GM21529 (cell line): ENCODE data around the gene PRKACG.
"Not testable (repeated sequence)": the region's sequence is repeated elsewhere in the genome, so short reads cannot be mapped to it uniquely, and the experiment has no call there.

Experiments used
- ATAC-seq: cut with Tn5 transposase; IDR thresholded peaks from one replicate; pipeline ENCODE4 v1.9.1; 2021; ENCODE audit not compliant: unreplicated experiment

The PRKACG gene

GRCh38 chr9:69027355-69028097 is 13.6 kb upstream of the PRKACG start:
- ATAC-seq, result peak; percentile 83

GRCh38 chr9:69023650-69024049 is 9.7 kb upstream of the PRKACG start:
- ATAC-seq, result no peak

DNA sequence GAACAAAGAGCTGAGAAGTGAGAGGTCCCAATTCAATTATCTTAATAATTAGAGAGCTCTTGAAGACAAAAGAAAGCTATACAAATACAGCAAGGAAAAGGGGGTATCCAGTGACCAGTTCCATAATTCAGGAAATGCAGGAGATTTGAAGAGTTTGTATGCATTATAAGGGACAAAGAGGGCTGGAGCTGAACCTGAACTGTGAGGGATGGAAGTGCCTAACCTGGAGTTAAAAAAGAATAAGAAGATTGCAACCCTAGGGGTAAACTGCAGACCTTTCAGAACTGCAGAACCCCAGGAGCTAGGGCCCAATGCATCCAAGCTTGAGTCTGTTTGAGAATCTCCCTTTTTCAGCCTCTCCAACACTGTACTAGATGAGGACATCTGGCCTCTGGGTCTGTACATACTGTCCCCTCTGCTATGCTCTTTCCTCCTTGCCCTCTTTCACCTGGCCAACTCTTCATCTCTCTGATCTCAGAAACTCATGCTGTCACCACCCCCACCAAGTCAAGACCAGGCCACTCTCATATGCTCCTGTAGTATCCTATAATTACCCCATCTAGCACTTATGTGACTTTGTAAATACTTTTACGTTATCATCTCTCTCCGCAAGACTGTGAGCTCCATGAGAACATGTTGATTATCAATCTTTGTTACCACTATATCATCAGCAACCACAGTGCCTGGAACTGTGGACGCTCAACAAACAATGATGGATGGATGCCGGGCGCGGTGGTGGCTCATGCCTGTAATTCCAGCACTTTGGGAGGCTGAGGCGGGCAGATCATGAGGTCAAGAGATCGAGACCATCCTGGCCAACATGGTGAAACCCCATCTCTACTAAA is 6.6 kb upstream of the PRKACG start:
- ATAC-seq, result no peak

GRCh38 chr9:69019808-69020207 is 5.9 kb upstream of the PRKACG start:
- ATAC-seq, result no peak

GRCh38 chr9:69018737-69019136 is 4.8 kb upstream of the PRKACG start:
- ATAC-seq, result no peak

DNA sequence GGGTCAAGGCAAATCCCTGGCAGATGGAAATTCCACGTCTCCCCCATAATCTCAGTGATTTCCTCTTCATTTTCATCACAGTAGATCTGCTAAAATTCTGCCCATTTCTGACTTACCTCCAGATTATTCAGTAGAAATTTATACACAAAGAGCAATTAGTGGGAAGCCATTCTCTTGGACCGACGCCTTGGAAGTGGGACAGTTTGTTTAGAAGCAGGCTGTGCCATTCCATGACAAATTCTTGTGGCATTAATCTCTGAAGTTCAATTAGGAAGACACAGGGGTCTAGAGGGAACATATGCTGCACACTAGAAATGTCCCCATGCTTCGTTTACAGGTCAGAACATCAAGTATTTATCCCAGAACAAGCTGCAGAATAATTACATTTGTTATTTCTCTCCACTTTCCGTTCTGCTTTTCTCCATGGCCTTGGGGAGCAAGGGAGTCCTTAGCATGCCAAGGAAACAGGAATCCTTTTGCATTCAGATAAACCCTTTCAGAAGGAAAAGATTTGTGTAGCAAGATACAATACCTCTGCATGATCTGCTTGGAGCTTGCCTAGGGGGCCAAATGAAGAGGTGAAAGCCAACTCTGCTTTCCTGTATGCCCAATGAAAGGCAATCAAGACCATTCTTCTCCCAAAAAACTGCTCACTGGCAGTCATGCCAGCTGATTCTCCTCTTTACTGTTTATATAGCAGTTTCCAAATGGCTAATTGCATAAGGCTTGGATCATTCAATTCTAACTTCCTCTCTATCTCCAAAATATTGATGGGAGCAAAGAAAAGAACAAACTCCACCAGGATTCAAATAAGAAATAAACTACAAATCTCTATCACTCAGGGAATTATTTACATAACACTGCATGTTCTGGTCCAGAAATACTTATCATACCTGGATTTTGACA is 2.5 kb upstream of the PRKACG start:
- ATAC-seq, result no peak

DNA sequence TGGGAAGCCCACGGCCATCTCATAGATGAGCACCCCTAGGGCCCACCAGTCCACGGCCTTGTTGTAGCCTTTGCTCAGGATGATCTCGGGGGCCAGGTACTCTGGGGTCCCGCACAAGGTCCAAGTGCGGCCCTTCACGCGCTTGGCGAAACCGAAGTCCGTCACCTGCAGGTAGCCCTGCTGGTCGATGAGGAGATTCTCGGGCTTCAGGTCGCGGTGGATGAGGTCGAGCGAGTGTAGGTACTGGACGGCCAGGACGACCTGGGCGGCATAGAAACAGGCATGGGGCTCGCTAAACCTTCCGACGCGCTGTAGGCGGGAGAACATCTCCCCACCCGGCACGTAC is 558 bp downstream of the PRKACG start:
- no peak for ATAC-seq

DNA sequence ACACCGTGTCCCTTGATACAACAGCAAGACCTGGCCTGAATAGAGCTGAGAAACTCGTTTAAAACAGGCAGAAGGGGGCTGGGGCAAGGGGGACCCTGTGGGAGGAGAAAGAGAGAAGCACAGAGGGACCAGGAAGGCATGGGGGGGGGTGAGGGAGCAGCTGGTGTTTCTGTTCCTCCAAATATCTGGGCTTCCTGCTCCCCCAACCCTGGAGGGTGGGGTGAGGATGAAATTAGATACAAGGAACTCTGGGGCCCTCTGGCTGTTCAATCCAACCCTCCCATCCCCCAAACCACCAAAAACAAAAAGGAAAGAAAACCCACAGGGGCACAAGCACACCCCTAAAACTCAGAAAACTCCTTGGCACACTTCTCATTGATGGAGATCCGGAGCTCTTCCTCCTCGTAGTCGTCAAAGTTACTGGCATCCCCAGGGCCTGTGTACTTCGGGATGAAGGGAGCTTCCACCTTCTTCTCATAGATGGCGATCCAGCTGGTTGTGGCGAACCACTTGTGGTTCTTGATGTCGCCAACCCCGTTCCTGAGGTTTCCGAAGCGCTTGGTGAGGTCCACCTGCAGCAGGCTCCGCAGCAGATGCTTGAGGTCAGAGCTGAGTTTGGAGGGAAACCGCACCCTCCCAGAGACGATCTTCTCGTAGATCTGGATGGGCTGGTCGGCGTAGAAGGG is 1.1 kb downstream of the PRKACG start:
- no peak for ATAC-seq

DNA sequence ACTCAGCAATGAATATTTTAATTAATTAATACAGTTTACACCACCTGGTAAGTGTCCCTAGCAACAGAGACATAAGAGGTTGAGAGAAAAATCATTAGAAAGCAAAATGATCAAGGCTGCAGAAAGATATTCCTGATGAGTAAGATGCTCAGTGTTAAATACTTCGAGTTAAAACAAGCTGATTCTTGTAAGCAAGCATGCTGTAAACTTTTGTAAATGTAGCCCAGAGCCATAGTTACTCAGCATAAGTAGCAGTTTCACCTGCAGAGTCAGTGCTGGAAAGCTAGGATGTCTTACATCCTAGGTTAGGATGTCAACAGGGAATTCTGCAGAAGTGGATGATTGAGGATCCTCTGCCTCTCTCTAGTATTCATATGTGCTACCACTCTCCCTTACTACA is 4.2 kb downstream of the PRKACG start:
- no peak for ATAC-seq

- no peak for ATAC-seq
These were observed 9.1 kb downstream of the PRKACG start for GRCh38 chr9:69004836-69005235.

GRCh38 chr9:69003051-69003450 is 10.9 kb downstream of the PRKACG start:
- ATAC-seq, result no peak

- ATAC-seq, result no peak
These were observed 12.0 kb downstream of the PRKACG start for GRCh38 chr9:69001921-69002320.

DNA sequence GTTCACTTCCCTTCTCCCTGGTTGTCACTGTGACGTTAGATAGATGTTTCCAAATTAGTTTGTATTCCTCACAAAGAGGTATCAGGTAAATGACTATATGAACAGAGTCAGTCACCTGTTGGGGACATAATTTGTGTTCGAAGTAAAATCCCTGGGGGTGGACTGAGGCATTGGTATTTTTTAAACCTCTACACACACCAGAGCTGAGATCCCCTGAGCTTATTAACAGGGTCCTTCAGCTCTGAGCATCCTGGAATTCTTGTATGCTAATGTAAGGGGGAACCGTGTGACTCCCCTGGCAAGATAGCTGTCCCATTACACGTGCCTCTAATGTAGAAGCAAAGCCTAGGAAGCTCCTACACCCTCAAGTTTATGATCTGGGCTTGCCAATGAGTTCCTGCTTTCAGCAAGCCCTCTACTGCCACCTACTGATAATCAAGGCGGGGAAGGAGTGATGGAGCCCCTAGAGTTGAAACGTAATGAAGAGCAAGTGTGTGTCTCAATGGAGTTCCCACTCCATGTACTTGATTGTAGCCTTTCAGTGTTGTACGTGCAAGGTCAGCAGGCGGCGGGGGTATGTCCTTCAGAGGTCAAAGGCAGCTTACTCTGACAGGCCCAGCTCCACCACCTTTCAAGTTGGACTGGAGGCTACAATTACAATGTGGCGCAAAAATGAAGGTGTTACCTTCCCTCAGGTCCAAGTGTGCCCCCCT is 14.4 kb downstream of the PRKACG start:
- peak; percentile 83 for ATAC-seq

- no peak for ATAC-seq
These were observed 15.1 kb downstream of the PRKACG start for GRCh38 chr9:68998812-68999211.

DNA sequence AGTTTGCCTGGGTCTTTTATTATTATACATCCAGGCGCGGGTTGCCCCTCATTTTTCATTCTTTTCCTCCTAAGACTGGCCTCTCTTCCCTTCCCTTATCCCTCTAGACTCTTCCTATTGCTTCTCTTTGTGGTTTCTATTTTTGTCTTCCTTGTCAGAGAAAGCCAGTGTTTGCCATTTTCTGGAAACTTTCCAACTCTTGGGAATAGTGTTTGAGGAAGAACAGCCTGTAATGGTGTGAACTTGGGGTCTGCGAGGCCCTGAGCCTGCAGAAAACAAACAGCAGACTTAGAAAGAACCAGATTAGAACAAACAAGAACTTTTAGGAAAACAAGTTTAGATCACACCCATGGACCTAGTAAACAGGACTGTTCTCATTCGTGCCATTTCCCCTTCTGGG is 15.5 kb downstream of the PRKACG start:
- no peak for ATAC-seq

GRCh38 chr9:68997666-68998065 is 16.2 kb downstream of the PRKACG start:
- ATAC-seq, result no peak

DNA sequence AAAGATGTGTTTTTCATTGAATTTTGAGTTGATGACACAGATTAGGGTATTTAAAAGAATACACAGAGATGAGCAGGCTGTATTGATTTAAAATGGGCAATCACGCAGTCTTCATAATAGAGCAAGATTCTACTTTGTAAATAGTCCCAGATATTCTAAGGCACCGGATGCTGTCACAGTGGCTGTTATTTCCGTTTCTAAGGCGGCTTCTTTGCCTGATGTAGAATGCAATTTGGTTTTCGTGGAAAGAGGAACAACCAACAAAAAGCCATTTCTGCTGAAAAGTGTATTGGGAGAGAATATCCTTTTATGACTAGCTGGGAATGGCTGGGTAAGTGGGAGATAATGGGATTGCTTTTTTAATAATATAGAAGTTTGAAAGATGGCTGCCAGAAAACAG is 17.5 kb downstream of the PRKACG start:
- no peak for ATAC-seq

DNA sequence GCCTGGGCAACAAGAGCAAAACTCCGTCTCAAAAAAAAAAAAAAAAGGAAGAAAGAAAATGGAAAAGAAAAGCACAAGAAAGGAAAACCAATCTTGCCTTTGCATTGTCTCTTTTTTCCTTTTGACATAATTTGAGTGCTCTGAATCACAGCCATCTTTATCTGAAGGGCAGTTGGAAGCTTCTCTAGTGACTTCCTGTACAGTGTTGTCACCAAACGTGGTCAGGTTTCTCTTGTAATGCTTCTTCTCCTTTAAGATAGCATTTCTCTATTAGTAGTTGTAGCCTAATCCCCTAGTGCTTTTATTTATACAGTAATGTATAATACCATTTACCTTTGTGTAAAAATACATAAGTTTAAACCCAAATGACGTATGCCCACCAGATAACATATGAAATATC is 18.1 kb downstream of the PRKACG start:
- ATAC-seq, result no peak

- ATAC-seq, result no peak
These were observed 22.5 kb downstream of the PRKACG start for GRCh38 chr9:68991457-68991856.

DNA sequence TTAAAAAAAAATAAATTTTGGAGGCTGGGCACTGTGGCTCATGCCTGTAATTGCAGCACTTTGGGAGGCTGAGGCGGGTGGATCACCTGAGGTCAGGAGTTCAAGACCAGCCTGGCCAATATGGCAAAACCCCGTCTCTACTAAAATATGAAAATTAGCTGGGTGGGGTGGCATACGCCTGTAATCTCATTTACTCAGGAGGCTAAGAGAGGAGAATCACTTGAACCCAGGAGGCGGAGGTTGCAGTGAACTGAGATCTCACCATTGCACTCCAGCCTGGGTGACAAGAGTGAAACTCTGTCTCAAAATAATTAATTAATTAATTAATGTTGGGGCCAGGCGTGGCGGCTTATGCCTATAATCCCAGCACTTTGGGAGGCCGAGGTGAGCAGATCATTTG is 27.0 kb downstream of the PRKACG start:
- ATAC-seq, result not testable (repeated sequence)
